Measurements from ENCODE around the gene MESD. TPM values are rescaled to one million over a fixed set of nuclear protein-coding genes. Genes with fewer than 3 reads are reported as not detected.

The MESD gene
- total RNA-seq, 1 experiment from 2014 or later: 21.2 TPM

GRCh38 chr15:80932989-80933388 lies 56.6 kb downstream of the MESD start:
- Histone ChIP-seq H3K4me2 (ENCODE audit: low read length) (no peak overlapping the region), H3K9ac (ENCODE audit: low read length) (no peak overlapping the region), H3F3A (ENCODE audit: low read length, unreplicated experiment) (no peaks in the 10 kb centered on the region), H3K4me3 (ENCODE audit: low read length) (no peak overlapping the region), H2AFZ (ENCODE audit: low read length) (no peak overlapping the region), H3K4me1 (ENCODE audit: insufficient read depth, low read length) (peaks cover 11% of the 10 kb centered on the region), H4K20me1 (ENCODE audit: low read length) (no peaks in the 10 kb centered on the region), H3K79me2 (ENCODE audit: low read length) (no peaks in the 10 kb centered on the region), H3K27ac (ENCODE audit: low read length) (no peak overlapping the region), H3K9me3 (ENCODE audit: low read length) (no peaks in the 10 kb centered on the region), H3K9me2 (replicated peaks; ENCODE audit: low read length) (no peaks in the 10 kb centered on the region), H3K27me3 (ENCODE audit: low read length) (no peaks in the 10 kb centered on the region), H3K36me3 (ENCODE audit: low read depth, low read length) (no peaks in the 10 kb centered on the region)
- ATAC-seq: no peak
- intact Hi-C loops (cut with micrococcal nuclease): no loop called here
- BruUV-seq (replicated peaks): no TSS peak
- TF ChIP-seq EZH2phosphoT487 (IDR thresholded peaks at IDR 0.05; ENCODE audit: borderline replicate concordance, low read length): no peak
- TF ChIP-seq EZH2 (IDR thresholded peaks at IDR 0.05; ENCODE audit: low read length, unreplicated experiment): no peak
- TF ChIP-seq CTCF (conservative IDR thresholded peaks at IDR 0.05; ENCODE audit: low read depth, low read length): no peak
- CTCF ChIA-PET: no interaction called here
- POLR2A ChIA-PET (ENCODE audit: unreplicated experiment): no interaction called here
- DNase-seq: no peak

- TF ChIP-seq EZH2phosphoT487 (IDR thresholded peaks at IDR 0.05; ENCODE audit: borderline replicate concordance, low read length): no peak
- no peak for TF ChIP-seq EZH2 (IDR thresholded peaks at IDR 0.05; ENCODE audit: low read length, unreplicated experiment)
- TF ChIP-seq CTCF (conservative IDR thresholded peaks at IDR 0.05; ENCODE audit: low read depth, low read length): no peak
- H3K4me1 ChIP-seq (ENCODE audit: insufficient read depth, low read length): peaks cover 11% of the 10 kb centered on the region
- H3F3A ChIP-seq (ENCODE audit: low read length, unreplicated experiment): no peaks in the 10 kb centered on the region
- no peak overlapping the region for H3K4me3 ChIP-seq (ENCODE audit: low read length)
- intact Hi-C loops (cut with micrococcal nuclease): no loop called here
- H3K4me2 ChIP-seq (ENCODE audit: low read length): no peak overlapping the region
- ChIA-PET CTCF (no interaction called here), POLR2A (ENCODE audit: unreplicated experiment) (no interaction called here)
- no peak overlapping the region for H3K9ac ChIP-seq (ENCODE audit: low read length)
- no peaks in the 10 kb centered on the region for H3K36me3 ChIP-seq (ENCODE audit: low read depth, low read length)
- H3K27me3 ChIP-seq (ENCODE audit: low read length): no peaks in the 10 kb centered on the region
- H3K27ac ChIP-seq (ENCODE audit: low read length): no peak overlapping the region
- BruUV-seq (replicated peaks): no TSS peak
- DNase-seq (no peak), ATAC-seq (no peak)
- no peak overlapping the region for H2AFZ ChIP-seq (ENCODE audit: low read length)
- H3K79me2 ChIP-seq (ENCODE audit: low read length): no peaks in the 10 kb centered on the region
- no peaks in the 10 kb centered on the region for H4K20me1 ChIP-seq (ENCODE audit: low read length)
- no peaks in the 10 kb centered on the region for H3K9me2 ChIP-seq (replicated peaks; ENCODE audit: low read length)
- no peaks in the 10 kb centered on the region for H3K9me3 ChIP-seq (ENCODE audit: low read length)
Measured at GRCh38 chr15:80932513-80932815, 57.2 kb downstream of the MESD start.

DNA sequence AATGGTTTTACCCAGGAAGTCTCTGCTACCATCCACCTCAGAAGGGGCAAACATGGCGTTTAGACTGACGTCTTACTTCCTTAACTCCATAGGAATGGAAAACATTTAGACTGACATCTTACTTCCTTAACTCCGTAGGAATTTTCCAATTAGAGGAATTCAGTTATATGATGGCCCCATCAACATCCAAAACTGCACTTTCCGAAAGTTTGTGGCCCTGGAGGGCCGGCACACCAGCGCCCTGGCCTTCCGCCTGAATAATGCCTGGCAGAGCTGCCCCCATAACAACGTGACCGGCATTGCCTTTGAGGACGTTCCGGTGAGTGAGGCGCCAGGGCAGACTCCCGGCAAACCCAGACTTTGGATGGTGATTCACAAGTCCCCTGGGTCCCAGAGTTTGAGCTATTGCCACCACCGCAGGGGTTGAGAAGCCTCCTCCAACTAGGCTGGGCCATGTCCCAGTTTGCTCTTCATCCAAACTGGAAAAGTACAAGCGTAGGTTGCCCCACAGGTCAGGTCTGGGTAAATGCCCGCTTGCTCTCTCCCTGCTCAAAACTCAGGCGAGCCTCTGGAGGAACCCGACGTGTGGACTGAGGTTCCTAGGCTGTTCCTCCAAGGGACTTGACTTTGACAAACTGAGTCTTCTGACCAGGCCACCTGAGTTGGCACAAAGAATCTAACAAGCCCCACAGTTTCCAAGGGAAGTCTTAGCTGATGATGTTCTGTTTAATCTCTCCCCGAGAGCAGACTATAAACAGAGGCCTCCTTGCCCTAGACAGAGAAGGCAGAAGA lies 57.7 kb downstream of the MESD start:
- Histone ChIP-seq H3K36me3 (ENCODE audit: low read depth, low read length) (no peaks in the 10 kb centered on the region), H3K4me2 (ENCODE audit: low read length) (no peak overlapping the region), H3K9ac (ENCODE audit: low read length) (no peak overlapping the region), H4K20me1 (ENCODE audit: low read length) (no peaks in the 10 kb centered on the region), H3K4me1 (ENCODE audit: insufficient read depth, low read length) (peaks cover 11% of the 10 kb centered on the region), H3K79me2 (ENCODE audit: low read length) (no peaks in the 10 kb centered on the region), H3K27ac (ENCODE audit: low read length) (no peak overlapping the region), H2AFZ (ENCODE audit: low read length) (no peak overlapping the region), H3K9me3 (ENCODE audit: low read length) (no peaks in the 10 kb centered on the region), H3K9me2 (replicated peaks; ENCODE audit: low read length) (no peaks in the 10 kb centered on the region), H3K4me3 (ENCODE audit: low read length) (no peak overlapping the region), H3K27me3 (ENCODE audit: low read length) (no peaks in the 10 kb centered on the region), H3F3A (ENCODE audit: low read length, unreplicated experiment) (no peaks in the 10 kb centered on the region)
- DNase-seq (no peak), ATAC-seq (no peak)
- intact Hi-C loops (cut with micrococcal nuclease): no loop called here
- CTCF ChIA-PET: no interaction called here
- POLR2A ChIA-PET (ENCODE audit: unreplicated experiment): no interaction called here
- no TSS peak for BruUV-seq (replicated peaks)
- TF ChIP-seq EZH2 (IDR thresholded peaks at IDR 0.05; ENCODE audit: low read length, unreplicated experiment) (no peak), EZH2phosphoT487 (IDR thresholded peaks at IDR 0.05; ENCODE audit: borderline replicate concordance, low read length) (no peak), CTCF (conservative IDR thresholded peaks at IDR 0.05; ENCODE audit: low read depth, low read length) (no peak)

Measured in PC-3 (cell line).